Fibroblast of upper back skin (primary cell): ENCODE results near the gene COMT.

Experiments
- DNase-seq: peaks from one replicate; pipeline ENCODE4 v3.0.0-alpha.2; 2013

COMT gene

DNA sequence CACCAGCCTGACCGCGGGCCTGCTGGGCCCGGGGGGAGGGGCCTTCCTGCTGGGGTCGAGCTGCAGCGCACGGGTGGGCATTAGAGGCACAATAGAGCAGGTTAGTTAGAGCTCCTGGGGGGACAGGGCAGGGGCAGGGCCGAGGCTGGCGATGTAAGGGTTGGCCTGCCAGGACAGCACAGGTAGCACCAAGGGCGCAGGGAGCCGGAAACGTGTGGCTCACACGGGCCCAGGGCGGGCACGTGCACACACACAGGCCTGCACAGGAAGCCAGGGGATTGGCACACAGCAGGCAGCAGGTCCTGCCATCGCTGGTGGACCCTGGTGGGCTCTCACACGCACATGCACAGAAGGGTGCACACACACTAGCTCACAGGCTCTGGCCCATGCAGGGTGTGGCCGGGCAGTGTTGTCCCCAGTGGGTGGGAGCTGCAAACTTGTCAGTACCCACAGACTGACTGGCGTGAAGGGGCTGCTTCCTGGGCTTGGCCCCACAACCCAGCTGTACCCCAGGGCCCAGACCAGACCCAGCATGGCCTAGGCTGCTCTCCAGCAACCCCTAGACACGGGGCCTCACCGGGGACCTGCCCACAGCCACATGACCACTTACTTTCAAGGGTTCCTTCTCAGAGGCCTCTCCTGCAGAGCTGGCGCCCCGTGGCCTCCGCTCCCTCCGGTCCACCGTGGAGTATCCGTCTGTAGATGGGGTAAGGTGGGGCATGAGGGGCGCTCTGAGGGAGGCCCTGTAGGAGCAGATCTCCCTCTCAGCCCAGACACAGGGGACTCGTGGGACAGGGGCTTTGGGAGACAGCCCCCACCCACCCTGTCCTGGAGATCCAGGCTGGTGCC is 29.9 kb downstream of the COMT start:
- DNase-seq: no peak

- DNase-seq: no peak
These were observed 30.7 kb downstream of the COMT start for GRCh38 chr22:19972251-19972650.

DNA sequence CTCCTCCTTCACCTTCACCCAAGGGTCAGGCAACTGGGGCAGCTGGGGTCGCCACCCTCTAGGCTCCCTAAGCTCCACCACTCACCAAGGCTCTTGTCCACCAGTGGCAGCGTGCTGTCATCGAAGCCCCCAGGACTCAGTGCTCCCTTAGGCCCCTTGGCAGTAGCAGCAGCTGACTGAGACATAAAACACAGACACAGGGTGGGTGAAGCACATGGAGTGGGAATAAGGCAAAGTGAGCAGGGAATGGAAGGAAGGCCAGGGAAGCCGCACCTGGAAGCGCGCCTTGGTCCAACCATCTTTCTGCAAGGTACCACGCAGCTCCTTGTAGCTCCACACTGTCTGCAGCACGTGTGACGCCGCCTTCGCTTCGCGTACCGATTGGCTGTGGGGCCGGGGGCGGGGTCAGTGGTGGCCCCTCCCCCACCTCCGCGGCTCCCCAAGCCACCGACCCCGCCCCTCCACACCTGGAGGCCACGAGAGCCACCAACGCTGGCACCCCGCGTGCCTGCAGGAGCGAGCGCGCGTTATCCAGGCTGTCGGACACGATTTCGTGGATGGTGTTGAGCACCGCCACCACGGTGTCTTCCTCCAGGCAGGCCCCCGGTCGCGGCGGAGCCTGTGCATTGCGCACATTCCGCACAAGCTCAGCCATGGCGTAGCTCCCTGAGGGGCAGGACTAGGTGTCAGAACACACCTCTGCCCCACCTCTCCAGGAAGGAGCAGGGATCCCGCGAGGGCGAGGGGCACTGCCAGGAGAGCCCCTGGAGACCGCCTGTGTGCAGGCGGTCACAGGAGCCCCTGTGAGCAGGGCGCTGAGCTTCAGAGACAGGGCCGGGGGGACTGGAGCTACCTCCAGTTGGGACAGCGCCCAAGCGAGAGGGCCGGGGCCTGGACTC is 31.3 kb downstream of the COMT start:
- no peak for DNase-seq

DNA sequence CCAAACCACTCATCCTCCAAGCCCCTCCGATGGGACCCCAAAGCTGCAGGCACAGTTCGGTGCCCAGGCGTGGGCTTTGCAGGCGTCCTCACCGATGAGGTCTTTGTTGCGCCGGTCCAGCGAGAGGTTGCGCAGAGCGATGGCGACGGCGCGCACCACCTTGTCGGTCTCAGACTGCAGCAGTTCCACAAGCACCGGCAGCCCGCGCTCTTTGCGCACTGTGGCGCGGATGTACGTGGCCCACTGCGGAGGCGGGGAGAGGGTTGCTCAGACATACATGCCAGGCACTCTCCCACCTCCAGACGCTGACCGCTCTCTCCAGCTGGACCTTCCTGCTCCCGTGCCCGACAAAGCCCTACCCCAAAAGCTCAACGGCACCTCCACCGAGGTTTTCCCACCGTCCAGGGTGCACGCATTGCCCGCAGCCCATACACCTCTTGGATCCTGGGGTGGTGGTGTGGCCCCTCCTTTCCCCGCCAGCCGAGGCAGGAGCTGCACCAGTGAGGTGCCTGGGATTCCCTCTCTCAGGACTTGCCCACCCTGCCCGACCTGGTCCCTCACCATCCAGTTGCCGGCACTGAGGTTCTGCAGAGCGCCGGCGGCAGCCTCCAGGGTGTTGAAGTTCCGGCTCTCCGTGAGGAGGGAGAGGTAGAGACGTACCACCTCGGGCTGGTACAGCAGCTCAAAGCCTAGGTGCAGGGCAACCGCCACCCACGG is 32.1 kb downstream of the COMT start:
- no peak for DNase-seq

DNA sequence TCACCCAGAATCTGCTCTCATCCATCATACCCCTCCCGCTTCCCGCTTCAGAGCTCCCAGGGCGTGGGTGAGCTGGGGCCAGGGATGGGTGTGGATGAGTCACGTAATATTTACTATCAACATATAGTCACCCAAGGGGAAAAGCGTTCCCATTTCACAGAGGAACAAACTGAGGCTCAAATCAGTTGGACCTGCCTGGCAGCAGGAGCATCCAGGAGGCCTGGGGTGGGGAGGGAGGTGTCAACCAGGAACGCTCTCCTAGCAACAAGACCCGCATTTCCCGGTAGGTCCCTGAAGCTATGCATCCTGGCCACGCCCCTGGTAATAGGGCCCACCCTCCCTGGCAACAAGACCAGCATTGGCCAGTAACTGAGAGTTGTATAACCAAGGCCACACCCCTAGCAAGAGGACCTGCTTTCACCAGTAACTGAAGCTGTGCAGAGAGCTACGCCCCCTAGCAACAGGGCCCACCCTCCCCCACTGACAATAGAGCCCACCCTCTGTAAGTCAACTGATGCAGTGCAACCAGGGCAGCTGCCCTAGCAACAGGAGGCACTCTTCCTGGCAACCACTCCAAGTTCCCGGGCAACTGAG is 32.8 kb downstream of the COMT start:
- peak; percentile 39 for DNase-seq

DNA sequence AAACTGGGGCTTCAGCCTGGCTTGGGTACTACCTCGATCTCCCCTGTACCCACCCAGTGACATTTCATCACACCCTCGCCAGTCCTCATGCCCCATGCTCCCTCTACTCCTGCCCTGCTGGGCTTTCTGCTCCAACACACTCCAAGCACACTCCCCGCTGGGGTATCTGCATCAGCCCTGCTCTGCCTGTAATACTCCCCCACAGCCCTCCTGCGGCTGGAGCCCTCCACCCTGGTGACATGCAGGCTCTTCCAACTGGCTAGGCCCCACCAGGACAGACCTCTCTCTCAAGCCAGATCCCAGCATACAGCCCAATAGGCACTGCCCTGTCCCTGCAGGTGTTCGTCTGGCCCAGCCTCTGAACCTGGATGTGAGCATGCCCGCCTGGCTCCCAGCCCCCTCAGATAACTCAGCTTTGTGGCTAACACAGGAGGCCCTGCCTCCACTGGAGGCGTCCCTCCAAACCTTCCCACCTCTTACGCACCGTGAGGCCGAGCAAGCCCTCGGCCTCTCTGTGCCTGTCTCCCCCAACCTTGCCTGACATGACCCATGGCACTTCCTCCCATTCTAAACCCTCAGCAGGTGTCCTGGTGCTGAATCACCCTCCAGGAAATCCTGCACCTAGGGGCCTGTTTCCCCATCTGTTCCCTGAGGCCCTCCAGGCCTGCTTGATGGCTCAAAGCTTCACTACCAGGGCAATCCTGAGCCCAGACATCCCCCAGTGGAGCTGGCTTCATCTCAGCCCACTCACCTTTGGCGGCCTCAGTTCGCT is 33.5 kb downstream of the COMT start:
- DNase-seq: no peak

DNA sequence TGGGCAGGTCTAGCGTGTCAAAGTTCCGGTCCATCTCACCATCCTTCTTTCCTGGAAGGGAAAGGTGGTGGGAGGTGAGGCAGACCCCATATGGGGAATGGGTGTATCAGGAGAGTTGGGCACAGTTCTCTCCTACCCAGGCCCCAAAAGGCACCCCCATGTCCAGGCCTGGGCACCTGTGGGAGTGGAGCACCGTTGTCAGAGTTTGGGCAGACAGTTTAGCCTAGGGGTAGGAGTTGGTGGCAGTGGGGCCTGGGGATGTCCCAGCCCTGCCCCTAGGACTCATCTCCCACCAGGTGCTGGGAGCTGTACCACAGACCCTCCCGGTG is 34.1 kb downstream of the COMT start:
- DNase-seq: no peak

DNA sequence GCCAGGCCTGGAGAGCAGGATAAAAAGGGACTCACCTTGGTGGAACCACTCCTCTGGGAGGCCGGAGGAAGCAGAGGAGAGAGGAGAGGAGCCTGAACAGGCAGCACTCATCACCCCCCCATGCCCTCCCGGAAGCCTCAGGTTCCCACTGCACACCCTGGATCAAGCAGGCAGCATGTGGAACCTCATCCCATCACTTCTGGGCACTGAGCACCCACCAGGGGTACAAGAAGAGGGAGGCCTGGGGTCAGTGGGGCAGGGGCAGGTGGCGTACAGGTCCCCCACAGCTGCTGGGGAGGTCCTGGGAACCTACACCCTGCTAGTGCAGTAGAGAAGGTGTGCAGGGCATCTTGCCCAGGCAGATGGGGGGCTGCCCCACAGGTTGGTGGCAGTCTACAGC is 35.1 kb downstream of the COMT start:
- no peak for DNase-seq

GRCh38 chr22:19977296-19978243 is 36.0 kb downstream of the COMT start:
- no peak for DNase-seq

DNA sequence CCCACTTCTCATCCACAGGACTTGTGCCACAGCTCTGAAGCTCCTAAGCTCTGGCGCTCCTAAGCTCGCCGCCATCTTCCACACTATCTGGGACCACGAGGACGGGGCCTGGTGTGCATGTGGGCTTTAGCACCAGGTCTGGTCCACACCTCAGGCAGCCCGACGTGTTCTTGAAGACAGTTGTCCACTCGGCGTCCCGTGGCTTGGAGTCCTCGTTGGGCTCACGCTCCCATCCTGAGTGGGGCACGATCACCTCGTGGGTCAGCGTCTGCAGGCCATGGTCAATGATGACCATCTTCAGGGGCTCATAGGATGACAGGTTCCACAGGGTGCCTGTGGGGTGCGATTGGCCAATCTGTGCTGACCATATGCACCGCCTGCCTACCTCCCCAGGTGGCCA is 37.2 kb downstream of the COMT start:
- DNase-seq: no peak

DNA sequence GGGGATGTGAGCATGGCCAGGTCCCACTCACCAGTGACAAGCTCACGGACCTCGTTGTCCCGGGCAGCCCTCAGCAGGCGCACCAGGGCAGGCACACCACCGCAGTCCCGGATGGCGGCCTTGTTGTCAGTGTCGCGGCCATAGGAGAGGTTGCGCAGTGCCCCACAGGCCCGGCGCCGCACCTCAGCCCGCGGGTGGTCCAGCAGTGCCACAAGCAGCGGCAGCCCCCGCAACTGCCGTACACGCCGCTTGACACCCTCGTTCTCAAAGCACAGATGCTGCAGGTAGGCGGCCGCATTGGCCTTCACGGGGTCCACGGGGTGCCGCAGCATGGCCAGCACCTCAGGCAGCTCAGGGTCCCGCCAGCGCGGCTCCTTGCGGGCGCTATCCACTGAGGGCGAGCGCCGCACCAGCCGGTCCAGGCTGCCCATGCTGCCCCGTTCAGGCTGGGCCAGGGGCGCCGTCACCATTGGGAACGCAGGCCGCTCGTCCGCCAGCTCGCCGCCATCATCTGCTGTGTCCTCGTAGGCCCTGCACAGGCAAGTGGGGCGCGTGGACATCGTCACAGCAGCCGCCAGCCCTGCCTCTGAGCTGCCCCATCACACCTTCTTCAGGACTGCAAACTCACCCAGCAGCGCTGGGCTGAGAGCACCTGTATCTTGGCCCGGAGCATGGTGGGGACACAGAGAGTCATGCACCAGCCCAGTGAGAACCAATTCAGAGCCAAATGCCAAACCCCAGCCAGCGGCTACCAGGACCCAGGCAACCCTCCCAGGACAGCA is 38.3 kb downstream of the COMT start:
- DNase-seq: no peak

DNA sequence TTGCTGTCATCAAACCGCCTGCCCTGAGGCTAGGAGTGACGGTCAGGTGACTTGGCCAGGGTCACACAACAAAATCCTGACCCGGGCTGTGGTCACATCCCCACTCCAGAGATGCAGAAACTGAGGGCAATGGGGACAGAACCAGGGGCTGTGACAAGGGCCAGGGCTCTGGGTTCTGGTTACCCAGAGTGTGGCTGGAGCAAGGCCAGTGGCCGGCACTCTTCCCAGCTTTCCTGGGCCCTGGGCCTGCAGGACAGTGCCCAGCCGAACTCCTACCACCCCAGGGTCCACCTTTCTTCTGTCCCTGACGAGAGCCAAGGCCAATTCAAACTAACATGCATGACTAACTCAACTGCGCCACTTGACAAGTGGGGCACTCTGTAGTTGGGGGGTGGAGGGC is 39.2 kb downstream of the COMT start:
- DNase-seq: no peak

GRCh38 chr22:19981171-19981960 is 39.8 kb downstream of the COMT start:
- no peak for DNase-seq

DNA sequence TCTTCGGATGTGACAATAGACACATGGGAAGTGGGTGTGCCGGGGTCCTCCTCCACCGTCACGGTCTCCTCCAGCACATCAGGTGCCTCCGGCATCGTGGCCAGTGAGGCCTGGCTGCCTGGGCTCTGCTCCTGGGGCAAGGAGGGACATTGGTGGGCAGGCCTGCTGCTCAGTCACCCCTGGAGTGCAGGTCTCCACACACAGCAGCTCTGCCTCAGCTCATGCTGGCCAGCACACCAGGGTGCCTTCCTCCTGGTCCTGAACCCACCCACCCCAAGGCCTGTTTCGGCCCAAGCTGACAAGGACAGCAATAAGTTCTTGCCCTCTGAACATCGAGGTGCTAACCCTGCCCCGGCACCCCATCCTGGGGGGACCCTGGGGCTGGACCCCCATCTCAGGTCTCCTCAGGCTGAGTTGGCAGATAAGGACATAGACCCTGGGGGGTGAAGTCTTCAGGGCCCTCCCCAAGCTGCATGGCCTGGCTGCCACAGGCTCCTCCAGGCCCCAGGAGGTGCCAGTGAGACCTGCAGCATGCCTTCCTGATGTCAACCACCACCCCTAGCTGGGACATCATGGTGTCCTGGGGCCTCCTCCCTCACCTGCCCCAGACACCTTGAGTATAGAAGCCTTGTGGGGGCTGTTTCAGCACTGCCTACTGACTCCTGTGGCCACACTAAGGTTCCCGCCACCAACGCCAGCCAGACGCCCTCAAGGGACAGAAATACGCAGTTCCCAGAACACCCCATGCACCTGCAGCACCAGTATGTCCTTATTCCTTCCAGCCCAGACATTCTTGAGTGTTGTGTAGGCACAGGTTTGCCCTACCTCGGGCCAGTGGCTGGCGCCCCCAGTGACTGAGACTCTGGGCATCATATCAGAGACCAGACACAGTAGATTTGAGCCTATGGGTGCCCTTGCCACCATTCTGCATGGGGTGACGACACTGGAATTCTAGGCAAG is 40.7 kb downstream of the COMT start:
- no peak for DNase-seq

DNA sequence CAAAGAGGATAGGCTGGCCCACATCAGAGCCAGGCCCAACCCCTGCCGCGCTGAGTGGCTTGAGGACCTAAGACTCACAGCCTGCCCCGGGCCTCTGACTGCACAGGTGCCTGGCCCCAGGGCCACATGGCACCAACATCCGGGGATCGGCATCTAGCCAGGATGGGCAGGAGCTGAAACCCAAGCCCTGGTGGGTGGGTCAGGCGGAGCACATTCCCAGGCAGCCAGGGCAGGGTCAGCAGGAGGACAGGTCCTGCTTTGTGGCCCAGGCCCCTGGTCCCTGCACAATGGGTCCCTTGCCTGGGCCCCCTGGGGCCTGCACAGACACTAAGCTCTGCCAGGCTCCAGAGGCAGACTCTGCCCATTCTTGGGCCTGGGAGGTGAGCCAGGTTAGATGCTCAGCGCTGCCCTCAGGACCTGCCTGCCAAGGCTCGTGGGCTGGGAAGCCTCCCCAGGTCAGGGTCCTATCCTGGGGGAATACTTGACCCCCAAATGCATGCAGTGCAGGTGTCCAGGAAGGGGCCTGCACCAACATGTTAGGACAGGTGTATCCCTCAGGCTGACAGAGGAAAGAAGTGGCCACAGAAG is 41.5 kb downstream of the COMT start:
- DNase-seq: no peak

- DNase-seq: no peak
These were observed 42.2 kb downstream of the COMT start for GRCh38 chr22:19983741-19984140.

DNA sequence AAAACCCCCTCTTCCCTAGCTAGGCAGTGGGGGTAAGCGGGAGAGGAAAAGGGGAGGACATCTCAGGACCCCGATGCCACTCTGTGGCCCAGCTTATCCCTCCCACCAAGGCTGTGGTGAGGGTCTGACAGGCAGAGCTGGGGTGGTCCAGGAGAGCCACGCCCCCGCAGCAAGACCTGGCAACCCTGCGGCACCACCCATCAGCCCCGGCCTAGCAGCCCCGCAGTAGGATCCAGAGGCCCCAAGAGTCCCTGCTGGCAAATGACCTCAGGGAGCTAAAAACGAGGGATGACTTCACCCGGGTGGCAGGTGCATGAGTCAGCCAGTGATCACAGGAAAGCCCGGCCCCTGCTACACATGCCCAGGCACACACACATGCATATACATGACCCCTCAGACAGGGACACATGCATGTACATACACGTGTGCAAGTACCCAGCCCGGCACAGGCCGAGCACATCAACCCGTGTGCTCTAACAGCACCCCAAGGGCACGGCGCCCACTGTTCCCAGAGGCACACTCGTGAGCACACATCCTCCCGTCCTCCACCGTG is 42.7 kb downstream of the COMT start:
- DNase-seq: peak; percentile 33
